HCT116 (cell line): ENCODE data around the gene TSPAN5.

Experiments
- CTCF ChIP-seq, 3 experiments: fragments of 200-600 bp in 1 of 3; sonication (generic) in 1 of 3; IDR thresholded peaks in 2 of 3; conservative IDR thresholded peaks in 1 of 3; 2 replicates each; pipeline ENCODE4 v1.5.1; 2012 to 2017; ENCODE audit warnings: low read depth in 2 of 3, low read length in 2 of 3, antibody characterized with exemption in 1 of 3, borderline replicate concordance in 1 of 3, control low read depth in 1 of 3, mild to moderate bottlenecking in 1 of 3, mixed read lengths in 1 of 3, mixed run types in 1 of 3, moderate library complexity in 1 of 3; ENCODE audit not compliant: insufficient read depth in 1 of 3
- EZH2 ChIP-seq: fragments of 200-600 bp; sonication (generic); IDR thresholded peaks from 2 replicates; pipeline ENCODE4 v1.6.1; 2017; ENCODE audit warnings: antibody characterized with exemption, mixed run types
- SRF ChIP-seq: IDR thresholded peaks from 2 replicates; pipeline ENCODE4 v1.6.1; 2012; ENCODE audit warnings: low read depth

GRCh38 chr4:98648602-98649001 is 9.8 kb downstream of the TSPAN5 start:
- no peak for TF ChIP-seq EZH2
- no peak for TF ChIP-seq SRF
- no peak for TF ChIP-seq CTCF (IDR thresholded peaks at IDR 0.05 in 2 of 3, conservative IDR thresholded peaks at IDR 0.05 in 1 of 3; ENCODE audit: borderline replicate concordance in 1 of 3, insufficient read depth in 1 of 3, low read depth in 2 of 3, low read length in 2 of 3)
